ENCODE measurements around the gene AP1B1.

AP1B1 gene

GRCh38 chr22:29291215-29291614, 97.2 kb downstream of the AP1B1 start:
- DNase-seq = no peak

- no peak for DNase-seq
Measured at GRCh38 chr22:29290061-29290460, 98.3 kb downstream of the AP1B1 start.

- DNase-seq = no peak
Measured at GRCh38 chr22:29288837-29289236, 99.5 kb downstream of the AP1B1 start.

GRCh38 chr22:29284196-29284595, 104.2 kb downstream of the AP1B1 start:
- no peak for DNase-seq

- no peak for DNase-seq
Measured at GRCh38 chr22:29277927-29278326, 110.4 kb downstream of the AP1B1 start.

All from right forelimb (tissue), 1 donor.